Measurements from ENCODE around the gene SP7. TPM values are rescaled to one million over a fixed set of nuclear protein-coding genes. Genes with fewer than 3 reads are reported as not detected.
"Not testable (repeated sequence)": the region's sequence is repeated elsewhere in the genome, so short reads cannot be mapped to it uniquely, and the experiment has no call there.

SP7 gene
- total RNA-seq, 1 donor from 2014 or later: not detected

DNA sequence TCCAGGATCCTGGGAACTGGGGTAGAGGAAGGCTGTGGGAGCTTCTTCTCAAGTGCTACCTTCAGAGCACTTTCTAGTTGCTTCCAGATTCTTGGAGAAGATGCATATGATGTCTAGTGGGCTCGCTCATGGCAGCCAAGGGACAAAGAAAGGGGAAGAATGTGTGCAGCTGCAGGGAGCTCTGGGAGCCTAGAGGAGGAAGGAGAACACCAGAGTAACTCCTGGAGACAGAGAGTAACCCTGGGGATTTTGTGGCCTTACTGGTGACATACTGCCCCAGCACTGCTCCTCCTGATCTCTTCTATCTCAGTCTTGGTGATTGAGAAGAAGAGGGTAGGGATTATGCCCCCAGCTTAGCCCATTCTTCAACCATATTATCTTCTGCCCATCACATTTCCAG is 10.3 kb upstream of the SP7 start:
- no peak for ATAC-seq

DNA sequence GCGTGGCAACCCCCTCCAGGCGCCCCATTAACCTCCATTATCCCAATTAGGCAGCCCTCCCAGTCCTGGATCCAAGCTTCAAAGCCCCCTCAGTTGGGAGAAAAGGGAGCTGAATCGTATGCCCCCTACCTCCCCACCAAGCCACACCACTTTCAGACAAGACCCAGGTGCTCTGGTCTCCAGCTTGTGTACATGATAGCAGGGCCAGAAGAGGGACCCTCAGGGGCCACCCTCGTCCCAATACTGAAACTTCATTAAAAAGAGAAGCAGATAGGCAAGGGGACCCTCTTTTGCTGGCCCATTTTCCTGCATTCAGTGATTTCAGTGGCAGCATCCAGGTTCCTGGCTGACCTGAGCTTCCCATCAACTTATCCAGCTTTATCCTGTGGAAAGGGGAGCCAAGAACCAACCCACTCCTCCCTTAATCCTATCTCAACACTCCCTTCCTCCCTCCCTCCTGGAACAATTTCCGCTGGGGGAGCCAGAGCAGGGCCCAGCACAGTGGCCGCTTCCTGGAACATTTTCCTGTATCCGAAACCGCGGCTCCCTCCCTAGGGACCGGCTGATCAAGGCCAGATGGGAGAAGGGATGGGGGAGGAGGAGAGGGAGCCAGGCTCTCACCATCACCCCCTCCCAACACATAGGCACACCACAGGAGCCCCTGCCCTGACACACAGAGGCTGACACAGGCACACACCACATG is 9.5 kb upstream of the SP7 start:
- ATAC-seq: peak; percentile 4

DNA sequence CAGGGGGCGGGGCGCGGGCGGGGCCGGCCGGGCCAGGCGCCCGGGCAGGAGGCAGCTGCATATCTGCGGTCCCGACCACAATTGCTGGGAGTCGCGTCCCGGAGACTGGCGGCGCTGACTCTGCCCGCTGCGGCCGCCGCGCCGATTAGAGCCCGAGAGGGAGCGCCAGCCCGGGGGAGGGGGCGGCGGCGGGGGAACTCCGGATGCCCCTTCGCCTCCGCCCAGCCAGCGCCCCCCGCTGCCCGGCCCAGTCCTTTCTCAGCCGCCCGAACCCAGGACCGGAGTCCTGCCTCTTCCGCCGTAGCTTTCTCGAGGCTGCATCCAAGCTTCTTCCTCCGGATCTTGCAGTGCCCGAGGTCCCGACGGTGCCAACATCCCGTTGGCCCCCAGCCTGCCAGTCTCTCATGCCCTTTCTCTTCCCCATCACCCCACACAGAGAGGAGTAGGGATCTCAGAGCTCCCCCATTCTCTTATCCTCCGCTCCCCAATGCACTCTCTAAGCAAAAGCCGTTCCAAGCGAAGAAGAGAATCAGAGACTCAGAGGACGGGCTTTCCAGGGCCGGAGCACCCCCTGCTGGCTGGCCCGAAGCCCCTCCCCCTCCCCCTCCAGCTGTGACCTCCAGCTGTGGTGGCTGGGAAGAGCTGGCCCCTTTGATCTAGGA is 8.8 kb upstream of the SP7 start:
- peak; percentile 69 for ATAC-seq

DNA sequence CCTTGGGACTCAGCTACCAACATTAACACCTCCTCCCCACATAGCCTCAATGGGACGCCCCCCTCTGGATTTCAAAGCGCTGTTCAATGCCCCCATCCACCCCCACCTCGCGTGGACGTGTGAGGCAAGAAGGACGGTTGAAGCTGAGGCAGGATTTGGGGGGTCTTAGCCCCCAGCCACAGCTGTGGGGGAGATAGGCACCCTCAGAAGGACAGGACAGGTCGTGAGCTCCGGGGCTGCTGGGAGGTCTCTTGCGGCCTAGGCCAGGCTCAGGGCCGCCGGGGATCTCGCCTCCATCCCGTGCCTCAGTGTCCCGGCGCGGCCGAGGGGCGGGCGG is 8.3 kb upstream of the SP7 start:
- no peak for ATAC-seq

DNA sequence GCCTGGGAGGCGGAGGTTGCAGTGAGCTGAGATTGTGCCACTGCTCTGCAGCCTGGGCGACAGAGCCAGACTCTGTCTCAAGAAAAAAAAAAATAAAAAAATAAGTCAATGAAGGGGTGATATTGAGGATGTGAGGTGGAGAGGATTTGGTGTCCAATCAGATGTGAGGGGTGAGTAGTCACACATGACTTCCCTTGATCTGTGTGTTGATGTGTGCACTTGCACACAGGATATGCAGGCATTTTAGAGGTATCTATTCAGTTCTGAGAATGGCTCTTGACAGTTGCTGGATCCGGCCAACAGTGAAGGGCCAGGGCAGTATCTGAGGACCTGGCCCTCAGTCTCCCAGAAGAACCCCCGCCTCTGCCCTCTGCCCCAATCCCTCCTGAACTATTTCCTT is 7.8 kb upstream of the SP7 start:
- no peak for ATAC-seq

DNA sequence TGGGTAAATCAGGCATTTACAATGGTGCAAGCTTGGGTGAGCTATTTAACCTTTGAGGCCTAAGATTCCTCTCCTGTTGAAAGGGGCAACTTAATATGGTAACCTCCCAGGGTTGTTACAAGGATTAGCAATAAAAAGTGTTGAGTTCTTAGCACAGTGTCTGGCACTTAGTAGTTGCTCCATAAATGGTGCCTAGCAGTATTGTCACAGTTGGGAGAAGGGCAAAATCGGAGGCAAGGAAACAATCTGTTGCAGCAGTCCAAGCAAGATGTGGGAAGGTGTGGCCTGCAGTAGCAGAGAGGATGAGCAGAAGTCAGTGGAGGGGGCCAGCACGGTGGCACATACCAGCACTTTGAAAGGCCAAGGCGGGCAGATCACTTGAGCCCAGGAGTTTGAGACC is 7.3 kb upstream of the SP7 start:
- ATAC-seq: no peak

DNA sequence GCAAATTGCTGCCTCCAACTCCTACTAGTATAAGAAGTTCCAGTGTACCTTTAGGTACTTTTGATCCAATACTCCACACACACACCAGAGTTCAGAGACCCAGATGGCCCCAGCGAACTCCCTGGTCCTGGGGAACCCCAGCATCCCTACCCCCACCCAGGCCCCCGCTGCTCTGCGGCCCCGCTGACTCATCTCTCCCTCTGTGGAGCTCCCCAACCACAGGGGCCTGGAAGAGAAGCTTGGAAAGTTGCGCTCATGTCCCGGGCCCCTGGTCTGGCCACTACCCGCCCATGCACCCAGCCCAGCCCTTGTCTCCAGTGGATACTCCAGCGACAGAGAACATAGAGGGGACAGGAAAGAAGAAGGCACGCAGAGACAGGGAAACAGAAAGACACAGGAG is 4.2 kb upstream of the SP7 start:
- ATAC-seq: no peak

DNA sequence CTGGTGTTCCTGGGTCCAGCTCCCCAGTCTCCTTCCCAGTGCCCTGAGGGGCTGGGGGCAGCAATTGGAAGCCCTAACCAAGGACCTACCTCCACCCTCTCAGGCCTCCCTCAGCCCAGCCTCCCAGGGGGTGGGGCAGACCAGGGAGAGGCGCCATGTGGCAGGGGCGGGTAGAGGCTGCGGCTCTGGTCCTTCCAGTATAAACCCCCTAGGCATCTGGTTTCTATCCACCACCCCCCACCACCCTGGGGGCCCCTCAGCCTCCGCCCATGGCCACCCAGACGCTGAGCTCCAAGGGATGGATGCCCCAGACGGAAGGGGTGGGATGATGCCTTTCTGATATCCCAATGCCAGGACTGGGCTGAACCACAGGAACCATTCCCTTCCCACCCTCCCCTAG is 2.8 kb upstream of the SP7 start:
- no peak for ATAC-seq

DNA sequence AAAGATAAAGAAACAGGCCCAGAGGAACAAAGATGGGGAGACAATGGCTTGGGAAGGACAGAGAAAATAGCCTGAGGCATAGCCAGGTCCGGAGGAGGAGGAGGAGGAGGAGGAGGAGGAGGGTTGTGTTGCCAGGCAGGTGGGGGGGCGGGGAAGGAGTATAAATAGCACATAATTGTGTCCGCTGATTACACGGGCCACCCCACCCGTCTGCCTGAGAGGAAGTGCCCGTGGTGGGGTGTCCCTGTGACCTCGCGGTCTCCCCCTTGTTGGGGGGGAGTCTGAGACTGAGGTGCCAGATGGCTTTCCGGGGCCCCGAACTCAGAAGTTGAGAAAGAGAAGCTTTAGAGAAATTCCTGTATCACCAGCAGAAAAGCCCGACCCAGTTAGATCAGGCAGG is 1.9 kb upstream of the SP7 start:
- no peak for ATAC-seq

DNA sequence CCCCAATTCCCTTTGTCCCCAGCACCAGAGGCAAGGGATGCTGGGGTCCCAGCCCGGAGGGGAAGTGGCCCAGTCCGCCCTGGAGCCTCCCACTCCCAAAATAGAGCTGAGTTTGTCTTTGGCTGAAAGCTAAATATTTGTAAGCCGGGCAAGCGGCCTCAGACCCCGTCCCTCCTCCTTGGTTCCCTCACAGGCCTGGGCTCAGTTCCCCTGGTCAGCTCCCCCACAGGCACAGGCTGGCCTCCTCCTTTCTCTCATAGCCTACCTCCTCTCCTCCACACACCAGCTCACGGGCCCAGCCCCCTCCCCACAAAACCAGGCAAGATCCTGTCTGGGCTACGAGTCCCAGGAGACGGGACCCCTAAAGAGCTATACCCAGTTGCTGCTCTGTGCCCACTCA is 1.3 kb downstream of the SP7 start:
- no peak for ATAC-seq

DNA sequence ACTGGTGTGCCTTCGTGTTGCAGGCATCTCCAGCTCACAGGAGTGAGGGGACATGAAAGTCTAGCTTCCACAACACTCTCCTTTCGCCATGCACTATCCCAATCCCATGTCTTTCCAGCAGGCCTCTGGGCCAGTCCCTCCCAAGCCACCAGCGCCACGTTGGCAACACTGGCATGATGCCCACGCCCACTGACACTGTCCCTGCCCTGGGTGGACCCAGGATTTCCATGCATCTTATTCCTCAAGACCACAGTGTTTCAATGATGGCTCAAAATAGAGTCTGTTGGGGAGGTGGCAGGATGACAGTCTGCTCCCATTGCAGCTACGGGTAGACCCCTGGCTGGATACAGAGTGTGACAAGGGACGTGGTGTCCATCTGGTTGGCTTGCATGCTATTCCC is 2.3 kb downstream of the SP7 start:
- ATAC-seq: no peak

DNA sequence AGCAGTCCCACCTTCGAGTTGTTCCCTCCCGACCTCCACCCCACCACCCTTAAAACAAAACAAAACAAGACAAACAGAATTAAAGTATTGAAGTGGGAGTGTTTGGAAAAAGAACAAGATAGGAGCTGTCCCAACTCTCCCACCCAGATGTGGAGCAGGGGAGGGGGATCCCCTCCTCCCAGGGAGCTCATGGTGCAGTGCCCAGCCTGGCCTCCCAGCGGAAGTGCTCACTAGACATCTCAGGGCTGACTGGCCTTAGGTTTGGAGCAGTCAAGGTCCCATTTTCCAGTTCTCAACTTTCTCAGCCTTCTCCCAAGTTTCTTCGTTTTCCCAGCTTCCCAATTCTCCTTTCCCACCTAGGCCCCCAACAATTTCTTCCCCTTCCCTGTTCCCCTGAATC is 2.9 kb downstream of the SP7 start:
- no peak for ATAC-seq

DNA sequence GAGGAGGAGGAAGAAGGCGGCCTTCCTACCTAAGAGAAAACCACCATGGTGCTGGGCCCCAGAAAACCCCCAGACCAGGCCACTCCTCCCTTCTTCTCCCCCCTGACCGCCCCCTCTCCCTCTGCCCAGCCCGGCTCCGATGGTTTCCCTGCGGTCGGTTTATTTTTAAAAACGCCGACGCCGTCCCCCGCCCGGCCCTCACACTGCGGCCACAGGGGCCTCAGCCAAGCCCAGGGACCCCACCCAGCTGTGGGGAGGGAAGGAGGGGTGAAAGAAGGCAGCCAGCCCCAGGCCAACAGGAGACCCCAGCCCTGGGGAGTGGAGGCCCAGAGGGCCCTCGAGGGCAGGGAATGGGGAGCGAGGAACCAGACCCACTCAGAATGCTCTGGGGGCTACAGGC is 3.4 kb downstream of the SP7 start:
- no peak for ATAC-seq

DNA sequence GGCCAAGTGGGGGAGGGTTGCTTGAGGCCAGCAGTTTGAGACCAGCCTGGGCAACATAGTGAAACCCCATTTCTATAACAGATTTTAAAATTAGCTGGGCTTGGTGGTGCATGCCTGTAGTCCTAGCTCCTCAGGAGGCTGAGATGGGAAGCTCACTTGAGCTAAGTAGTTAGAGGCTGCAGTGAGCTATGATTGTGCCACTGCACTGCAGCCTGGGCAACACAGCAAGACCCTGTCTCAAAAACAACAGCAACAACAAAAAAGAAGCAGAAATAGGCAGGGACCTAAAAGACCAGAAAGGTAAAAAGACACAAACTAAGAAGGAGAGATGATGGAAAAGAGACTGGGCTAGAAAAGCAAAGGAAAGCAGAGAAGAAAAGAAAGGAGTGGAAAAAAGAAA is 3.8 kb downstream of the SP7 start:
- ATAC-seq: not testable (repeated sequence)

DNA sequence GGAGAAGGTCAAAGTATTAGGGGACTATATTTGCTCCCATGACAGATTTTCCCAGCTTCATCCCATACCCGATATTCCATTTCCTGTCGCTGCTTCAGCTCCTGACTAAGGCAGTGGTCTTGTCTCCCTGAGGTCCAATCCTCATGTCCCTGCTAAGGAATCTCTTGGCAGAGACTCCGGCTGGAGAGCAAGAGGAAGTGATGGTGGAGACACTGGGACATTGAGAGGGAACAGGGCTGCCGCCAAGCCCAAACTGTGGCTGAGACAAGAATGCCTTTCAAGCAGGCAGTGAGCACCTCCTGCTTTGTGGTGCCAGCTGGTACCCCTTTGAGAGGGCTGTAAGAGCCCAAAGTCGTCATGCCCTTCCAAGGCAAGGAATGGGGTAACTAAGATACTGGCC is 5.5 kb downstream of the SP7 start:
- no peak for ATAC-seq

DNA sequence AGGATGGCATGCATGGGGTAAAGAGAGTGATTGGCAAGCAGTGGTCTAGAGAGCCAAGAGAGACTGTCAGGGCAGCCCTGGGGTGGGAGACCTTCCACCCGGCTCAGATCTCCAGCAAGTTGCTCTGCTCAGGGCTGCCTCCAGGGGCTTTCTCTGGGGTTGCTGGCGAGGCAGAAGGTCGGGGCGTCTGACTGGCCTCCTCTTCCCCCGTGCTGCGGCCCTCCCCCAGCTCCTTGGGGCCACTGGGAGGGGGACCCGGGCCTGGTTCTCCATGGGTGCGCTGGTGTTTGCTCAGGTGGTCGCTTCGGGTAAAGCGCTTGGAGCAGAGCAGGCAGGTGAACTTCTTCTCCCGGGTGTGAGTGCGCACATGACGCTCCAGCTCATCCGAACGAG is 8.1 kb downstream of the SP7 start:
- ATAC-seq: no peak

DNA sequence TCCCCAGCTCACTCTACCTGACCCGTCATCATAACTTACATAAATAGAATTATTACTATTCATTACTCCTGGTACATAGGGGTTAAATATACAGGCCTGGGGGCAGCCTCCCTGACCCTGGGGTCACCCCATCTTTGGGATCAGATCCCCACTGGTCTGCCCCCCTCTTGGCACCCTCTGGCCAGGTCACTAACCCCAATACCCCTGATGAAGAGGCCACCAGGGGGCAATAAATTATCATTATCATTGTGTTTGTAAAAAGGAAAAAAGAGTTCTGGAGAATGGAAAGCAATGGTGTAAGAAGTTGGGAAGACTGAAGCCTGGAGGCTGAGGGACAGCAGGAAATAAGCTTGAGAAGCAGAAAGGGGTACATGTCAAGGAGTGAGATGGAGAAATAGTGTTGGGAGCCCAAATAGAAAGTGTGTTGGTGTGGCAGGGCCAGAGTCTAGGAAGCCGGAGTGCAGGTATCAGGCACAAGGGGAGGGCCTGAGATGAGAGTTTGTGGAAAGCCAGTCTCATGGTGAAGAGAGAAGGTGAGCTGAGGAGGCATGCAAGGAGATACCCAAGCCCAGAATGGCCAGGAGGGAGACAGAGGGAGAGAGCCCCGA is 8.6 kb downstream of the SP7 start:
- no peak for ATAC-seq

DNA sequence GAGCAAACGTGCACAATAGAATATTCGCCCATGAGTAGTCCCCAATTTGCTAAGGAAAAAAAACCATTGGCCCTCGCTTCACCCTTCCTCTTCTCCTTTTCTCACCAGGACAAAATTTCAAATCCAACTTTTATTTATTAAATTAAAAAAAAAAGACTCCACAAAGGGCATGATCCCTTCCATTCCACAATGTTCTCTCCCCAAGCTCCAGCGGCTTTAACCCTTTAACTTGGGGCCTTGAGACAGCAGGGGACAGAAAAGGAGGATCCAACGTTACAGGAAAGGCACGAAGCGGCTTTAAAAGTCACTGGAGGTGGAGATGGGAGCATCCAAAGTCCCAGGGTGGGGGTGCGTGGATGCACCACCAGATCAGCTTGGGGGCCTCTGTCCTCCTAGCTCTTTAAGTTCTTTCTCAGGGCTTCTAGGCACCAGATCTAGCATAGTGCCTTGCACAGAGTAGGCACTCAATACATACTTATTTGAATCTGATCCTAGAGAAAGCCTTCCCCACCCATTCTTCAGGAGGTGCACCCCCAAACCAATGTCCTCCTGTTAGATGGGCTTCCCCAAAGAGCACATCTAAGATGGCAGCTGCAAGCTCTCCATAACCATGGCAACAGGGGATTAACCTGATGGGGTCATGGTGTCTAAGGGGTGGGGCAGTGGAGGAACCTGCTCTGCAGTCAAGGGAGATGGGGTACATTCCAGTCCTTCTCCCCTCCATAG is 9.5 kb downstream of the SP7 start:
- ATAC-seq: no peak

DNA sequence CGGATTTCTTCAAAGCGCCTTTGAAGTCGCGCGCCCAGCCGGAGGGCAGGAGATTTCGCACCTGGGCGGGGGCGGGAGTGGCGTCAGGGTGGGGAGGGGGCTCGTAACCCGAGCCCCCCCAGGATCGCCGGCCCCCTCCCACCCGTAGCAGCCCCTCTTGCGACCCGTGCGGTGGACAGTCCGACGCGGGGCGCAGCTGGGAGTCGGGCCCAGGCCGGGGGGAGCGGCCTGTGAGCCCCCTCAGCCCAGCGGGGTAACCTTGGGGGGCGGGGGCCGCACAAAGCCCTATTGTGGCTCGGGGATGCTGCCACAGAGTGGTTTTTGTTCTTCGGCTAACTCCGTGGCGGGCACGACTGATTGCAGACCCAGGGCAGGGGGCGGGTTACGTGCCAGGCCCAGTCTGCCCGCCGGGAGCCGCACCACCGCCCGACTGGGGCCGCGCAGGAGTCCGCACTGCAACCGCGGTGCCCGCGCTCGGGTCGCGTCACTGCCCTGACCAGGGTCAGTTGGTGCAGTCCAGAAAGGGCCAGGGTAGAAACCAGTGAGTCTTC is 10.6 kb downstream of the SP7 start:
- no peak for ATAC-seq

DNA sequence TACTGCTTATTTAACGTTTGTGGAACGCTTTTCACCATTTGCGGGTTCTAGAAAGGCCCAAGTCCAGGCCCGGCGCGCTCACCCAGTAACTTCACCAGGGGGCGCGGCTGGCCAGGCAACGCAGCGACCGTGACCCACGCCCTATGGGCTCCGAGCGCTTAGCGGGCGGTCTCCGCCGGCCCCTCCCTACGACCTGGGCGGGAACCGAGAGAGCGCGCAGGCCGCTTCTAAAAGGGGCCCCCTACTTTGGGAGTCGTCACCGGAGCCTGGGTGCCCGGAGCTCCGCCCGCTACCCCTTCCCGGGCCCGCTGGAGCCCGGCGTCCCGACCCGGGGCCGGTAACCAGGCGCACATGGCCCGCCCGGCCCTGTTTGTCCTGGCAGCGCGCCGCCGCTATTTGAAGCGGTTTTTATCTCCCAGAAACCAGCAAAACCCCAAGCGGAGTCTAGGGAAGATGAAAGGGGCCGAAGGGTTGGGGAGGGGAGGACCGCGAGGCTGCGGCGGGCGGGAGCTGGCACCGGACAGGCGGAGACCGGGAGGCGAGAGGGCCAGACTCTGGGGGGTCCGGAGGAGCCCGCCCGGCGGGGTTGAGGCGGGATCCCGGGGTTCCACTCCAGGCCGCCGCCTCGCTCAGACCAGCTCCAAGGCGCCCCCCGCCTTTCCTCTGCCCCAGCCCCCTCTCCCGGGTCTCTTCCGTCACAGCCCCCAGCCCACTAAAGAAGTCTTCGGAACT is 11.2 kb downstream of the SP7 start:
- ATAC-seq: peak; percentile 75

DNA sequence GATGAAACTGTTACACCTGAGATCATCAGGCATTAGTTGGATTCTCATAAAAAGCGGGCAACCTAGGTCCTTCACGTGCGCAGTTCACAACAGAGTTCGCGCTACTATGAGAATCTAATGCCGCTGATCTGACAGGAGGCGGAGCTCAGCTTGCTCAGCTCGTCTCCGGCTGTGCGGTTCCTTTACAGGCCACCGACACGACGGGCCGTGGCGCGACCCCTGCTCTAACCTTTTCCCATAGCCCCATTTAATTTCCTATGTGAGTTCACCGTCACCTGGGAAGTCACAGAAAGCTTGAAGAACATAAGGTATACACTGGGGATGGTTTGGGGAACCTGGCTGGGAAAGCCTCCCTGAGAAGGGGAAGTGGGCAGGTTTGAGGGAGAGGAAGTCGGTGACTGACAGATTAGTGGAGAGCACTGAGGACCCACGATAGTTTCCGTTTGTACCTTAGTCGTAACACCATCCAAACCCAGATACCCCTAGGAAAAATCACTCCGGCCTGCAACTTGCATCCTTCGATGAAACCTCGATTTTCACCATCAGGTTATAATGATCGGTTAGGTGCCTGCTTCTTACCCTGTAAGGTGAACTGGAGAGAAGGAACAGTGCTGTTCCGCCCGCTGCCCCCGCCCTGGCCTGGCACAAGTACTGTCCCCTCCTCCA is 11.9 kb downstream of the SP7 start:
- no peak for ATAC-seq

Data from esophagus mucosa (tissue), 1 donor.